ENCODE results near the gene ST7.

DNA sequence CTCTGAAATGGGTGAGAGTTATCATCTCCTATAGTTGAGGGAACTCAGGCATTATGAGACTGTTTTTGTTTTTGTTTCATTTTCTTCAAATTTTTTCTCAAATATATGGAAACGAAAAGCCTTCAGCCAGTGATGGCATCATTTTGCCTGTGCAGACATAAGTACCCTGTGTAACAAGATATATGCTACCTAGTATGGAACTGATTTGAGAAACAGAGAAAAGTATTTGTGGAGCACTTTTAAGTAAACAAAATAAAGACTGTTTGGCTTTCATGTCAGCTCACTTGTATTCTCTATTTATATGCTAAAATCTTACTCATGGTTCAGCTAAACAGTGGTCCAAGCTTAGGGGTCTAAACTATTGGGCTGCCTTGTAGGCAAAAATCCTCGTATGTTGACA lies 219.0 kb downstream of the ST7 start:
- no peak for TF ChIP-seq ZFX (IDR thresholded peaks at IDR 0.05; ENCODE audit: borderline replicate concordance)
- TF ChIP-seq, protein P1, sequence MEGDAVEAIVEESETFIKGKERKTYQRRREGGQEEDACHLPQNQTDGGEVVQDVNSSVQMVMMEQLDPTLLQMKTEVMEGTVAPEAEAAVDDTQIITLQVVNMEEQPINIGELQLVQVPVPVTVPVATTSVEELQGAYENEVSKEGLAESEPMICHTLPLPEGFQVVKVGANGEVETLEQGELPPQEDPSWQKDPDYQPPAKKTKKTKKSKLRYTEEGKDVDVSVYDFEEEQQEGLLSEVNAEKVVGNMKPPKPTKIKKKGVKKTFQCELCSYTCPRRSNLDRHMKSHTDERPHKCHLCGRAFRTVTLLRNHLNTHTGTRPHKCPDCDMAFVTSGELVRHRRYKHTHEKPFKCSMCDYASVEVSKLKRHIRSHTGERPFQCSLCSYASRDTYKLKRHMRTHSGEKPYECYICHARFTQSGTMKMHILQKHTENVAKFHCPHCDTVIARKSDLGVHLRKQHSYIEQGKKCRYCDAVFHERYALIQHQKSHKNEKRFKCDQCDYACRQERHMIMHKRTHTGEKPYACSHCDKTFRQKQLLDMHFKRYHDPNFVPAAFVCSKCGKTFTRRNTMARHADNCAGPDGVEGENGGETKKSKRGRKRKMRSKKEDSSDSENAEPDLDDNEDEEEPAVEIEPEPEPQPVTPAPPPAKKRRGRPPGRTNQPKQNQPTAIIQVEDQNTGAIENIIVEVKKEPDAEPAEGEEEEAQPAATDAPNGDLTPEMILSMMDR (IDR thresholded peaks at IDR 0.05) = no peak

Data from 22Rv1 (cell line).